Astrocyte (in vitro differentiated cells and primary cell): ENCODE results near the gene DOCK1.

Experiments
- CTCF ChIP-seq: IDR thresholded peaks from 2 replicates; pipeline ENCODE4 v1.5.1; 2011; ENCODE audit warnings: low read depth, mild to moderate bottlenecking, inconsistent platforms, low read length, moderate library complexity; ENCODE audit not compliant: insufficient read depth
- EZH2 ChIP-seq: IDR thresholded peaks from 2 replicates; pipeline ENCODE4 v1.6.1; 2012; ENCODE audit warnings: mild to moderate bottlenecking, low read length, inconsistent platforms; ENCODE audit not compliant: insufficient read depth

- TF ChIP-seq EZH2 (no peak), CTCF (no peak)
Observed at GRCh38 chr10:127308031-127308430, 402.8 kb downstream of the DOCK1 start.
